ELR (cell line): Measurements from ENCODE around the gene STAT5B.
"Not testable (repeated sequence)": the region's sequence is repeated elsewhere in the genome, so short reads cannot be mapped to it uniquely, and the experiment has no call there.

Source experiments
- DNase-seq: peaks from one replicate; pipeline ENCODE4 v3.0.0-alpha.2; 2015; ENCODE audit warnings: low read depth

Gene STAT5B

GRCh38 chr17:42276359-42276608 lies at the start of gene STAT5B:
Gene STAT5B (minus strand): TSS chr17:42276391. CDS start chr17:42232127, 44,264 bp downstream.
- peak; percentile 79 for DNase-seq

GRCh38 chr17:42325026-42325425 lies 48.8 kb upstream of the STAT5B start:
- DNase-seq = peak; percentile 95

GRCh38 chr17:42323268-42323773 lies 47.1 kb upstream of the STAT5B start:
- no peak for DNase-seq

GRCh38 chr17:42322382-42323267 lies 46.4 kb upstream of the STAT5B start:
- DNase-seq = peak; percentile 96

GRCh38 chr17:42321555-42321954 lies 45.4 kb upstream of the STAT5B start:
- DNase-seq = no peak

- DNase-seq = not testable (repeated sequence)
These were observed 41.8 kb upstream of the STAT5B start for GRCh38 chr17:42317967-42318366.

- DNase-seq = no peak
These were observed 41.2 kb upstream of the STAT5B start for GRCh38 chr17:42317266-42317845.

GRCh38 chr17:42316755-42317154 lies 40.6 kb upstream of the STAT5B start:
- DNase-seq = no peak

- DNase-seq = no peak
These were observed 39.4 kb upstream of the STAT5B start for GRCh38 chr17:42315402-42316156.

- DNase-seq = no peak
These were observed 37.8 kb upstream of the STAT5B start for GRCh38 chr17:42313773-42314566.

GRCh38 chr17:42313389-42313772 lies 37.2 kb upstream of the STAT5B start:
- no peak for DNase-seq

GRCh38 chr17:42312285-42313130 lies 36.3 kb upstream of the STAT5B start:
- DNase-seq = peak; percentile 89

GRCh38 chr17:42312035-42312284 lies 35.8 kb upstream of the STAT5B start:
- DNase-seq = no peak

GRCh38 chr17:42311240-42312034 lies 35.2 kb upstream of the STAT5B start:
- DNase-seq = peak; percentile 77

- DNase-seq = no peak
These were observed 34.6 kb upstream of the STAT5B start for GRCh38 chr17:42310787-42311215.

- no peak for DNase-seq
These were observed 34.0 kb upstream of the STAT5B start for GRCh38 chr17:42309986-42310786.

- no peak for DNase-seq
These were observed 33.0 kb upstream of the STAT5B start for GRCh38 chr17:42309142-42309541.

GRCh38 chr17:42308446-42308845 lies 32.3 kb upstream of the STAT5B start:
- no peak for DNase-seq

GRCh38 chr17:42307362-42307927 lies 31.3 kb upstream of the STAT5B start:
- no peak for DNase-seq

GRCh38 chr17:42306385-42306667 lies 30.1 kb upstream of the STAT5B start:
- DNase-seq = no peak
